A673 (cell line): ENCODE measurements around the gene MAD2L2.

Experiments
- CTCF ChIP-seq: fragments of 300-800, 200-600 bp; sonication (generic); conservative IDR thresholded peaks from 2 replicates; pipeline ENCODE4 v1.5.1; 2017; ENCODE audit warnings: low read depth, mild to moderate bottlenecking, antibody characterized with exemption, low read length, moderate library complexity, mixed read lengths
- EZH2 ChIP-seq: fragments of 200-600 bp; sonication (generic); IDR thresholded peaks from 2 replicates; pipeline ENCODE4 v1.6.1; 2017; ENCODE audit warnings: borderline replicate concordance, low read depth, mild to moderate bottlenecking, mixed read lengths, antibody characterized with exemption, low read length; ENCODE audit not compliant: poor library complexity, severe bottlenecking

GRCh38 chr1:11720033-11720376, 39.1 kb upstream of the MAD2L2 start:
- TF ChIP-seq CTCF (no peak), EZH2 (no peak)
